HG03565 (cell line): ENCODE measurements around the gene ERVW-1.

ENCODE experiments used
- ATAC-seq: cut with Tn5 transposase; IDR thresholded peaks from one replicate; pipeline ENCODE4 v1.9.1; 2021; ENCODE audit warnings: mild to moderate bottlenecking, moderate library complexity; ENCODE audit not compliant: unreplicated experiment

The ERVW-1 gene

DNA sequence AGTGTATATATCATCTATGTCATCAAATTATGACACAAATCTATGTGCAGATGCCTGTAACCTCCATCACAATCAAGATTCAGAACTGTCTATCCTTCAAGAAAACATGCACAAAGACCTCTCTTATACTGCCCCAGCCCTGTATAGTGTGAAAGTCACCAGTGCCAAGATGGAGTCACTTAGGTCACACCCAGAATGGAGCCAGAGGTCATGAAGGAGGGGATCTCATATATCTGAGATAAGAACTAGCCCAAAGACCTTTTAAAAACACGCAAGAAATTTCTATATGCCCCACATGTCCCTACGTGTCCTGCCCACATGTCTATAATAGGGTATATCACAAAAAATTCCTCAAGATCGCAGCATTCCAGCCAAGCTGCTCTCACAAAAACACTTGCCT, 50.6 kb downstream of the ERVW-1 start:
- ATAC-seq: no peak

DNA sequence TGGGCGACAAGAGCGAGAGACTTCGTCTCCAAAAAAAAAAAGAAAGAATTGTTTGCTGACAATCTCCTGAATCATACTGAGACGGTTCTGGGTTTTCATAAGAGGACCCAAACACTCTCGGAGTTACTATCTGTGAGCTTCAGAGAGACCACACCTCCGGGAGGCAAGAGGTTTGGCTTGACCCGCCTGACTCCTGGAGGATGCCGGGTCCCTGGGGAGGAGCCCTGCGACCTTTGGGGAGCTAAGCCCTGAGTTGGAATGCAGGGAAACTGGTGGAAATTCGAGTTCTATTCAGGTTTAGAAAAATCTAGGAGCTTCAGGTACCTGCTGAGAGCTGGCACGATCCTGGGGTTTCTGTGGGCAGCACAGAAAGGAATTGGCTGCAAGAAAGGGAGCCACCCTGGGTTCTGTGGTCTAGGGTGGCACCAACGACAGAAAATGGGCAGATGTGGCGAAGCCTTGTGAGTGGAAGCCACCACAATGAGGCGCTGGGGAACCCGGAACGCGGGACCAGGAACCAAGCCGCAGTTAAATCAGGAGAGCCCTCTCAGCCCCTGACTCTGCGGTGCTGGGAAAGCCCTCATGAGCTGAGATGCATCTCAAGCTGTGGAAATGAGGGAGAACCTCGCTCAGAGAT, 52.3 kb downstream of the ERVW-1 start:
- ATAC-seq: no peak

GRCh38 chr7:92423710-92424131, 54.0 kb downstream of the ERVW-1 start:
- no peak for ATAC-seq

DNA sequence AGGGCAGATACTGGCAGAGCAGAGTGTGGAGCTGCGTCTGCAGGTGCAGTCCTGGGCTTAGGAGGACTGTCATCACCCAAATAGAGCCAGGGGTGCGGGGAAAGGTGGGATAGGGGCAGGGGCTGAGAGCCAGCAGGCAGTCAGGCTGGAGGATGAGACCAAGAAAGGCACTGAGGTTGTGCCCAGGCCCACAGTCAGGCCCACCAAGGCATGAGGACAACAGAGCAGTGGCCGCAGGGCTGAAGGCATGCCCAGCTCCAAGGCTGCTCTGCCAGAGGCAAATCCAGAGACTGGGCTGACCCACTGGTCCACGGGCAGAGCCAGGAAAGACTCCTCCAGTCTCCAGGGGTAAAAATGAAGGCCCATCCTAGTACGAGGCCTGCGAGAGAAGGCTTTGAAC, 54.8 kb downstream of the ERVW-1 start:
- ATAC-seq: no peak

- no peak for ATAC-seq
Measured at GRCh38 chr7:92421676-92422435, 55.9 kb downstream of the ERVW-1 start.
